ENCODE measurements around the gene WWOX. TPM values are rescaled to one million over a fixed set of nuclear protein-coding genes. Genes with fewer than 3 reads are reported as not detected.

WWOX gene
- total RNA-seq, 2 experiments from 2014 or later, result 19.1 to 23.7 TPM

- ChIA-PET POLR2A (no interaction called here), CTCF (no interaction called here)
- no peak overlapping the region for H3K27ac Mint-ChIP-seq
- no peak for TF ChIP-seq CTCF (IDR thresholded peaks at IDR 0.05)
- no peaks in the 10 kb centered on the region for H3K27me3 Mint-ChIP-seq
- DNase-seq (no peak), ATAC-seq (no peak)
- intact Hi-C loops (cut with micrococcal nuclease), result no loop called here
- peaks cover 2% of the 10 kb centered on the region for H3K9me3 Mint-ChIP-seq
- H3K4me3 Mint-ChIP-seq, result no peak overlapping the region
- H3K36me3 Mint-ChIP-seq (ENCODE audit: low read depth), result peaks cover 5% of the 10 kb centered on the region
- no peaks in the 10 kb centered on the region for H3K4me1 Mint-ChIP-seq (ENCODE audit: low read depth)
Observed at GRCh38 chr16:78294538-78295225, 195.2 kb downstream of the WWOX start.

GRCh38 chr16:78297066-78297666 is 197.7 kb downstream of the WWOX start:
- TF ChIP-seq CTCF (IDR thresholded peaks at IDR 0.05), result no peak
- no peak for ATAC-seq
- intact Hi-C loops (cut with micrococcal nuclease), result no loop called here

GRCh38 chr16:78298986-78299385 is 199.5 kb downstream of the WWOX start:
- DNase-seq (no peak), ATAC-seq (no peak)
- POLR2A ChIA-PET, result no interaction called here
- intact Hi-C loops (cut with micrococcal nuclease), result no loop called here
- no peaks in the 10 kb centered on the region for H3K4me1 Mint-ChIP-seq (ENCODE audit: low read depth)
- H3K27me3 Mint-ChIP-seq, result no peaks in the 10 kb centered on the region
- TF ChIP-seq CTCF (IDR thresholded peaks at IDR 0.05), result no peak
- H3K4me3 Mint-ChIP-seq, result no peak overlapping the region
- H3K27ac Mint-ChIP-seq, result no peak overlapping the region
- H3K36me3 Mint-ChIP-seq (ENCODE audit: low read depth), result peaks cover 5% of the 10 kb centered on the region
- CTCF ChIA-PET, result no interaction called here
- peaks cover 2% of the 10 kb centered on the region for H3K9me3 Mint-ChIP-seq

More at GRCh38 chr16:78297066-78297666, 197.7 kb downstream of the WWOX start:
- ChIA-PET CTCF (no interaction called here), POLR2A (no interaction called here)
- Mint-ChIP-seq H3K4me3 (no peak overlapping the region), H3K9me3 (peaks cover 2% of the 10 kb centered on the region), H3K27ac (no peak overlapping the region), H3K4me1 (ENCODE audit: low read depth) (no peaks in the 10 kb centered on the region), H3K27me3 (no peaks in the 10 kb centered on the region), H3K36me3 (ENCODE audit: low read depth) (peaks cover 5% of the 10 kb centered on the region)
- DNase-seq, result no peak

GRCh38 chr16:78300469-78300868 is 201.0 kb downstream of the WWOX start:
- peaks cover 2% of the 10 kb centered on the region for H3K9me3 Mint-ChIP-seq
- ChIA-PET CTCF (no interaction called here), POLR2A (no interaction called here)
- no peak for DNase-seq
- intact Hi-C loops (cut with micrococcal nuclease), result no loop called here
- H3K27me3 Mint-ChIP-seq, result no peaks in the 10 kb centered on the region
- H3K4me1 Mint-ChIP-seq (ENCODE audit: low read depth), result no peaks in the 10 kb centered on the region
- peaks cover 4% of the 10 kb centered on the region for H3K36me3 Mint-ChIP-seq (ENCODE audit: low read depth)
- no peak for TF ChIP-seq CTCF (IDR thresholded peaks at IDR 0.05)
- no peak overlapping the region for H3K27ac Mint-ChIP-seq
- no peak overlapping the region for H3K4me3 Mint-ChIP-seq
- ATAC-seq, result no peak

GRCh38 chr16:78303946-78304345 is 204.5 kb downstream of the WWOX start:
- DNase-seq, result no peak
- H3K36me3 Mint-ChIP-seq (ENCODE audit: low read depth), result no peaks in the 10 kb centered on the region
- no peaks in the 10 kb centered on the region for H3K9me3 Mint-ChIP-seq
- no peak overlapping the region for H3K4me3 Mint-ChIP-seq
- H3K27ac Mint-ChIP-seq, result no peak overlapping the region
- no peak for ATAC-seq
- intact Hi-C loops (cut with micrococcal nuclease), result no loop called here
- no peak for TF ChIP-seq CTCF (IDR thresholded peaks at IDR 0.05)
- POLR2A ChIA-PET, result no interaction called here
- no peaks in the 10 kb centered on the region for H3K27me3 Mint-ChIP-seq
- H3K4me1 Mint-ChIP-seq (ENCODE audit: low read depth), result no peaks in the 10 kb centered on the region
- CTCF ChIA-PET, result no interaction called here

All from activated CD8-positive, alpha-beta T cell treated with anti-CD3 and anti-CD28 coated beads for 36 hours (primary cell).